Lower leg skin (tissue), 3 donors: ENCODE data around the gene NR1H4.

Experiments used
- POLR2A ChIP-seq, 2 donors: fragments of 450-650 bp; IDR thresholded peaks; one replicate each; pipeline ENCODE4 v1.6.1; 2016 to 2017; ENCODE audit warnings: antibody characterized with exemption in 2 of 2, mild to moderate bottlenecking in 1 of 2, moderate library complexity in 1 of 2
- TF ChIP-seq, protein P1 (sequence below), 3 donors: fragments of 450-650 bp; IDR thresholded peaks; one replicate each; pipeline ENCODE4 v1.5.1; 2016; ENCODE audit warnings: antibody characterized with exemption in 3 of 3, mild to moderate bottlenecking in 3 of 3, moderate library complexity in 2 of 3

GRCh38 chr12:100504804-100505203 is 31.1 kb downstream of the NR1H4 start:
- TF ChIP-seq, protein P1, sequence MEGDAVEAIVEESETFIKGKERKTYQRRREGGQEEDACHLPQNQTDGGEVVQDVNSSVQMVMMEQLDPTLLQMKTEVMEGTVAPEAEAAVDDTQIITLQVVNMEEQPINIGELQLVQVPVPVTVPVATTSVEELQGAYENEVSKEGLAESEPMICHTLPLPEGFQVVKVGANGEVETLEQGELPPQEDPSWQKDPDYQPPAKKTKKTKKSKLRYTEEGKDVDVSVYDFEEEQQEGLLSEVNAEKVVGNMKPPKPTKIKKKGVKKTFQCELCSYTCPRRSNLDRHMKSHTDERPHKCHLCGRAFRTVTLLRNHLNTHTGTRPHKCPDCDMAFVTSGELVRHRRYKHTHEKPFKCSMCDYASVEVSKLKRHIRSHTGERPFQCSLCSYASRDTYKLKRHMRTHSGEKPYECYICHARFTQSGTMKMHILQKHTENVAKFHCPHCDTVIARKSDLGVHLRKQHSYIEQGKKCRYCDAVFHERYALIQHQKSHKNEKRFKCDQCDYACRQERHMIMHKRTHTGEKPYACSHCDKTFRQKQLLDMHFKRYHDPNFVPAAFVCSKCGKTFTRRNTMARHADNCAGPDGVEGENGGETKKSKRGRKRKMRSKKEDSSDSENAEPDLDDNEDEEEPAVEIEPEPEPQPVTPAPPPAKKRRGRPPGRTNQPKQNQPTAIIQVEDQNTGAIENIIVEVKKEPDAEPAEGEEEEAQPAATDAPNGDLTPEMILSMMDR (IDR thresholded peaks at IDR 0.05), result no peak
- no peak for TF ChIP-seq POLR2A (IDR thresholded peaks at IDR 0.05)
